ENCODE results near the gene KCNJ2.

DNA sequence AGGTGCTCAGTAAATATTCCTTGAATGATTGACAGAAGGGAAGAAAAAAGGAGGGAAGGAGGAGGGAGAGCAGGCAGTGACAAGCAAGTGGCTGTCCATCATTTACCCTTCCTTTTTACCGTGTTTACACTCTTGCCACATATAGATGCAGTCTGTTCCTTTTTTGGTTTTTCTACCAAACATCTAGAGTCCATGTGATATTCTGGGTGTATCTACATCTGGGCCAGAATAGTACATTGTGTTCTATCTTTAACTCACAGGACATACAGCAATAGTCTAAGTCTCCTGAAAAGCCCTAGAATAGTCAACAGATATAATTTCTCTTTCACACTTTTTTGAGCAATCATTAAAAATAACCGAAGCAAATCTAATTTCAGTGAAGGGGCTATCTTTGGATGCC lies 33.5 kb downstream of the KCNJ2 start:
- TF ChIP-seq, protein P1, sequence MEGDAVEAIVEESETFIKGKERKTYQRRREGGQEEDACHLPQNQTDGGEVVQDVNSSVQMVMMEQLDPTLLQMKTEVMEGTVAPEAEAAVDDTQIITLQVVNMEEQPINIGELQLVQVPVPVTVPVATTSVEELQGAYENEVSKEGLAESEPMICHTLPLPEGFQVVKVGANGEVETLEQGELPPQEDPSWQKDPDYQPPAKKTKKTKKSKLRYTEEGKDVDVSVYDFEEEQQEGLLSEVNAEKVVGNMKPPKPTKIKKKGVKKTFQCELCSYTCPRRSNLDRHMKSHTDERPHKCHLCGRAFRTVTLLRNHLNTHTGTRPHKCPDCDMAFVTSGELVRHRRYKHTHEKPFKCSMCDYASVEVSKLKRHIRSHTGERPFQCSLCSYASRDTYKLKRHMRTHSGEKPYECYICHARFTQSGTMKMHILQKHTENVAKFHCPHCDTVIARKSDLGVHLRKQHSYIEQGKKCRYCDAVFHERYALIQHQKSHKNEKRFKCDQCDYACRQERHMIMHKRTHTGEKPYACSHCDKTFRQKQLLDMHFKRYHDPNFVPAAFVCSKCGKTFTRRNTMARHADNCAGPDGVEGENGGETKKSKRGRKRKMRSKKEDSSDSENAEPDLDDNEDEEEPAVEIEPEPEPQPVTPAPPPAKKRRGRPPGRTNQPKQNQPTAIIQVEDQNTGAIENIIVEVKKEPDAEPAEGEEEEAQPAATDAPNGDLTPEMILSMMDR (IDR thresholded peaks at IDR 0.05): no peak
- TF ChIP-seq POLR2A (IDR thresholded peaks at IDR 0.05): no peak
